Cardiac muscle cell (in vitro differentiated cells and primary cell): ENCODE data around the gene STARD4. TPM values are rescaled to one million over a fixed set of nuclear protein-coding genes. Genes with fewer than 3 reads are reported as not detected.

Experiments
- DNase-seq, 2 donors: peaks; one replicate each; pipeline versions ENCODE4 v3.0.0 to v3.0.0-alpha.2; 2010 to 2017; ENCODE audit warnings: low read depth in 1 of 2, low spot score in 1 of 2
- H3K27ac ChIP-seq: fragments of 200-600 bp; sonication (generic); 2 replicates; pipeline ENCODE4 v1.5.1; 2016
- H3K27me3 ChIP-seq: fragments of 200-600 bp; sonication (generic); 2 replicates; pipeline ENCODE4 v1.6.0; 2016; ENCODE audit warnings: control low read depth
- H3K36me3 ChIP-seq: fragments of 200-600 bp; sonication (generic); 2 replicates; pipeline ENCODE4 v1.5.1; 2016; ENCODE audit warnings: control low read depth
- H3K4me1 ChIP-seq: fragments of 200-600 bp; sonication (generic); 2 replicates; pipeline ENCODE4 v1.8.1; 2017; ENCODE audit warnings: low read depth, mild to moderate bottlenecking, mixed run types
- H3K4me3 ChIP-seq: fragments of 200-600 bp; sonication (generic); 2 replicates; pipeline ENCODE4 v1.5.1; 2016; ENCODE audit warnings: mild to moderate bottlenecking
- H3K9me3 ChIP-seq: fragments of 200-600 bp; sonication (generic); 2 replicates; pipeline ENCODE4 v1.5.1; 2017; ENCODE audit warnings: low read depth, mild to moderate bottlenecking, control low read depth
- CTCF ChIP-seq: IDR thresholded peaks from 2 replicates; pipeline ENCODE4 v1.5.1; 2012; ENCODE audit warnings: low read depth, mild to moderate bottlenecking, low read length
- polyA plus RNA-seq: library from polyadenylated mRNA; unstranded; fragments of >200 nt; fragmentation: Nextera tagmentation; extraction: Ambion mirVana; gene quantifications from 2 replicates; pipeline ENCODE4 v1.2.1, GENCODE V29; 2016
- total RNA-seq: library from RNA; depleted of rRNA; stranded (reverse); fragments of >200 nt; gene quantifications from 2 replicates; pipeline ENCODE4 v1.2.3, GENCODE V29; 2016

STARD4 gene
- total and polyA plus RNA-seq, 2 experiments from 2014 or later: 72.1 to 97.8 TPM

- TF ChIP-seq CTCF: no peak
- H3K9me3 ChIP-seq: no peaks in the 10 kb centered on the region
- H3K27ac ChIP-seq: no peak overlapping the region
- H3K4me1 ChIP-seq: peaks cover 5% of the 10 kb centered on the region
- H3K4me3 ChIP-seq: no peak overlapping the region
- H3K27me3 ChIP-seq: no peaks in the 10 kb centered on the region
- no peaks in the 10 kb centered on the region for H3K36me3 ChIP-seq
- no peak for DNase-seq
These were observed 23.7 kb upstream of the STARD4 start for GRCh38 chr5:111535879-111536549.

GRCh38 chr5:111532886-111533582, 20.7 kb upstream of the STARD4 start:
- Histone ChIP-seq H3K4me1 (peaks cover 5% of the 10 kb centered on the region), H3K27ac (no peak overlapping the region), H3K4me3 (no peak overlapping the region), H3K36me3 (no peaks in the 10 kb centered on the region), H3K9me3 (no peaks in the 10 kb centered on the region), H3K27me3 (no peaks in the 10 kb centered on the region)
- no peak for DNase-seq
- no peak for TF ChIP-seq CTCF

- Histone ChIP-seq H3K36me3 (no peaks in the 10 kb centered on the region), H3K4me1 (peaks cover 5% of the 10 kb centered on the region), H3K9me3 (no peaks in the 10 kb centered on the region), H3K27ac (no peak overlapping the region), H3K27me3 (no peaks in the 10 kb centered on the region), H3K4me3 (no peak overlapping the region)
- DNase-seq: peak in 1 of 2 donors; percentile 93
- no peak for TF ChIP-seq CTCF
These were observed 18.0 kb upstream of the STARD4 start for GRCh38 chr5:111530298-111530740.

- Histone ChIP-seq H3K4me1 (peaks cover 5% of the 10 kb centered on the region), H3K27me3 (no peaks in the 10 kb centered on the region), H3K36me3 (no peaks in the 10 kb centered on the region), H3K9me3 (no peaks in the 10 kb centered on the region), H3K27ac (no peak overlapping the region), H3K4me3 (no peak overlapping the region)
- DNase-seq: no peak
- TF ChIP-seq CTCF: no peak
These were observed 15.7 kb upstream of the STARD4 start for GRCh38 chr5:111528056-111528455.

GRCh38 chr5:111520908-111521307, 8.6 kb upstream of the STARD4 start:
- TF ChIP-seq CTCF: no peak
- no peak overlapping the region for H3K4me3 ChIP-seq
- H3K27me3 ChIP-seq: no peaks in the 10 kb centered on the region
- H3K9me3 ChIP-seq: no peaks in the 10 kb centered on the region
- DNase-seq: no peak
- H3K36me3 ChIP-seq: no peaks in the 10 kb centered on the region
- no peak overlapping the region for H3K27ac ChIP-seq
- H3K4me1 ChIP-seq: peaks cover 7% of the 10 kb centered on the region
